Measurements from ENCODE around the gene CUTC.

- TF ChIP-seq CTCF (IDR thresholded peaks at IDR 0.05) (no peak), POLR2A (IDR thresholded peaks at IDR 0.05) (no peak)
These were observed 73.2 kb downstream of the CUTC start for GRCh38 chr10:99805190-99805589.

Data from Peyer's patch (tissue), 4 donors.